ENCODE measurements around the gene BDKRB1. TPM values are rescaled to one million over a fixed set of nuclear protein-coding genes. Genes with fewer than 3 reads are reported as not detected.

The BDKRB1 gene
- total RNA-seq, 1 donor from 2014 or later, result not detected

DNA sequence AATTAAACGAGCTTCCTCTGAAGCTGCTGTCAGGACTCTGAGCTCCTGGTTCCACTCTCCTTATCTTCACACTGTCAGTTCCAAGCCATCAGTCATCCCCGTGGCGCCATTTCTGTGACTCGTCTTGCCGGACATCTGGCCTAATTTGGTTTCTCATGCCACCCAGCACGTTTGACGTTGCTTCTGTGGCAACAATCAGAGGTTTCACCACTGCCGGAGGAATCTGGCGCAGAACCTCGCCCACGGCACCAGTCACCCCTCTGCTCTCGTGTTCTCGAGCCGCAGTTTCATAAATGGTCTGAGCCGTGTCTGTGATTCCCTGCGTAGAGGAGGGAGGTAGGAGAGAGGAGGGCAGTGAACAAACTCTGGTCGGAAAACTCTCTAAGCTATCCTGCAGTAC lies 29.7 kb downstream of the BDKRB1 start:
- ATAC-seq (ENCODE audit: low read depth) (no peak), DNase-seq (no peak)
- Mint-ChIP-seq H3K36me3 (ENCODE audit: low read depth) (peaks cover 69% of the 10 kb centered on the region), H3K4me3 (no peak overlapping the region), H3K27ac (no peak overlapping the region), H3K27me3 (no peaks in the 10 kb centered on the region), H3K4me1 (no peaks in the 10 kb centered on the region), H3K9me3 (no peaks in the 10 kb centered on the region)
- TF ChIP-seq CTCF (IDR thresholded peaks at IDR 0.05), result no peak
- POLR2A ChIA-PET, result no interaction called here
- intact Hi-C loops (cut with micrococcal nuclease), result no loop called here
- CTCF ChIA-PET, result interaction anchor here (1.9 kb wide), 1 partner anchor 12 kb away, joined by 7 read pairs; no protein-coding TSS in a partner anchor

DNA sequence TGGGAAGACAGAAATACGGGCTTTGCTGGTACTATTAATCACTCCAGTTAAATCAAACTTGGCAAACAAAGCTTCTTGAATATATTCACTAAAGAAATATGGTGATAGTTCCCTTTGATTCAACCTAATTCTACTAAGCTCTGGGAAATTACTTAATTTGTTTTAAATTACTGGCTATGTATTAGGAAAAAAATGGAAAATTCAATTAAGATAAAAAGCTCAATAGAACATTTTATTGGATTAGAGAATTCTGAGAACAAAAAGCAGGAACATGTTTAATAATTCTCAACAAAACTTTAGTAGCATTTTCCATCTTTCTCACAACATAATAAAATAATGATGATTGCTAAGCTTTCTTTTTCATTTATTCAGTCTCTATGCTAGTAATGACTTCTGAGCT lies 30.2 kb downstream of the BDKRB1 start:
- H3K9me3 Mint-ChIP-seq, result no peaks in the 10 kb centered on the region
- CTCF ChIA-PET, result interaction anchor here (1.9 kb wide), 1 partner anchor 12 kb away, joined by 7 read pairs; no protein-coding TSS in a partner anchor
- ATAC-seq (ENCODE audit: low read depth), result no peak
- peaks cover 71% of the 10 kb centered on the region for H3K36me3 Mint-ChIP-seq (ENCODE audit: low read depth)
- intact Hi-C loops (cut with micrococcal nuclease), result no loop called here
- no peak overlapping the region for H3K27ac Mint-ChIP-seq
- no peak overlapping the region for H3K4me3 Mint-ChIP-seq
- POLR2A ChIA-PET, result no interaction called here
- TF ChIP-seq CTCF (IDR thresholded peaks at IDR 0.05), result no peak
- H3K27me3 Mint-ChIP-seq, result no peaks in the 10 kb centered on the region
- no peak for DNase-seq
- no peaks in the 10 kb centered on the region for H3K4me1 Mint-ChIP-seq

- Mint-ChIP-seq H3K36me3 (ENCODE audit: low read depth) (peaks cover 71% of the 10 kb centered on the region), H3K4me1 (no peaks in the 10 kb centered on the region), H3K4me3 (no peak overlapping the region), H3K27ac (no peak overlapping the region), H3K9me3 (no peaks in the 10 kb centered on the region), H3K27me3 (no peaks in the 10 kb centered on the region)
- CTCF ChIA-PET, result no interaction called here
- ATAC-seq (ENCODE audit: low read depth) (no peak), DNase-seq (no peak)
- POLR2A ChIA-PET, result no interaction called here
- no peak for TF ChIP-seq CTCF (IDR thresholded peaks at IDR 0.05)
- intact Hi-C loops (cut with micrococcal nuclease), result no loop called here
Observed at GRCh38 chr14:96287856-96288255, 31.8 kb downstream of the BDKRB1 start.

GRCh38 chr14:96294246-96294645 lies 38.2 kb downstream of the BDKRB1 start:
- no peak for ATAC-seq (ENCODE audit: low read depth)
- Mint-ChIP-seq H3K36me3 (ENCODE audit: low read depth) (peaks cover 48% of the 10 kb centered on the region), H3K27ac (no peak overlapping the region), H3K4me3 (no peak overlapping the region), H3K9me3 (no peaks in the 10 kb centered on the region), H3K4me1 (no peaks in the 10 kb centered on the region), H3K27me3 (no peaks in the 10 kb centered on the region)
- POLR2A ChIA-PET, result no interaction called here
- CTCF ChIA-PET, result no interaction called here
- intact Hi-C loops (cut with micrococcal nuclease), result loop anchor here (10.0 kb wide), 1 partner anchor 231 kb away; no protein-coding TSS in a partner anchor
- DNase-seq, result no peak
- TF ChIP-seq CTCF (IDR thresholded peaks at IDR 0.05), result no peak

GRCh38 chr14:96297000-96297399 lies 41.0 kb downstream of the BDKRB1 start:
- no peak for ATAC-seq (ENCODE audit: low read depth)
- Mint-ChIP-seq H3K36me3 (ENCODE audit: low read depth) (peaks cover 42% of the 10 kb centered on the region), H3K4me3 (no peak overlapping the region), H3K4me1 (no peaks in the 10 kb centered on the region), H3K27me3 (no peaks in the 10 kb centered on the region), H3K9me3 (no peaks in the 10 kb centered on the region), H3K27ac (no peak overlapping the region)
- intact Hi-C loops (cut with micrococcal nuclease), result loop anchor here (1.0 to 10.0 kb wide), 3 partner anchors 127 to 445 kb away; no protein-coding TSS in a partner anchor
- TF ChIP-seq CTCF (IDR thresholded peaks at IDR 0.05), result no peak
- ChIA-PET POLR2A (no interaction called here), CTCF (interaction anchor here (1.1 to 5.2 kb wide), 4 partner anchors 11 to 445 kb away, joined by 3 to 31 read pairs (median 4); no protein-coding TSS in a partner anchor)
- DNase-seq, result no peak
